Measurements from ENCODE around the gene COLGALT1.

COLGALT1 gene

GRCh38 chr19:17625980-17626379, 70.5 kb downstream of the COLGALT1 start:
- no peak for DNase-seq

GRCh38 chr19:17626456-17627015, 71.1 kb downstream of the COLGALT1 start:
- no peak for DNase-seq

- DNase-seq = no peak
Observed at GRCh38 chr19:17627161-17627560, 71.7 kb downstream of the COLGALT1 start.

GRCh38 chr19:17627921-17628320, 72.5 kb downstream of the COLGALT1 start:
- no peak for DNase-seq

GRCh38 chr19:17629760-17630159, 74.3 kb downstream of the COLGALT1 start:
- DNase-seq = no peak

- DNase-seq = no peak
Observed at GRCh38 chr19:17632577-17632976, 77.1 kb downstream of the COLGALT1 start.

Data from DMS79 treated with DMSO at 0.1 percent for 48 hours (cell line).